ENCODE results near the gene TMEM140.
A peak's percentile ranks its signal among the peaks of the same experiment; 100 is the strongest.

TMEM140 gene

DNA sequence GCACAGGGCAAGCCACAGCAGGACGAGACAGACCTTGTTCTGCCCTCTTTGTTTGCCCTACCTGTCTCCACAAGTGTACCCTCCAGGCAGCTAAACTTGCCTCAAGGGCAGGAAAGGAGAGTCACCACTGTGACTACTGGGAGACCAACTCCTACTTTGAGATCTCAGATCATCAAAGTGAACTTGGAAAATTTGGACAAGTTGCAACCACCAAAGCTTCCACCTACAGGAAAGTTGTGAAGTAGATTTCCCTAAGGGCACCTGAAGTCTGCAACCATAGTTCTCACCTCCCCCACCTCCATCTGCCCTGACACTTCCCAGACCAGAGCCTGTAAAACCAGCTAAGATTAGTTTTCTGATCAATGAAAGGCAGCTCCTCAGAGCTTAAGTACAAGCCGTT is 66.0 kb downstream of the TMEM140 start:
- no peaks in the 10 kb centered on the region for H3K9me3 ChIP-seq (ENCODE audit: severe bottlenecking)
- TF ChIP-seq, protein P1, sequence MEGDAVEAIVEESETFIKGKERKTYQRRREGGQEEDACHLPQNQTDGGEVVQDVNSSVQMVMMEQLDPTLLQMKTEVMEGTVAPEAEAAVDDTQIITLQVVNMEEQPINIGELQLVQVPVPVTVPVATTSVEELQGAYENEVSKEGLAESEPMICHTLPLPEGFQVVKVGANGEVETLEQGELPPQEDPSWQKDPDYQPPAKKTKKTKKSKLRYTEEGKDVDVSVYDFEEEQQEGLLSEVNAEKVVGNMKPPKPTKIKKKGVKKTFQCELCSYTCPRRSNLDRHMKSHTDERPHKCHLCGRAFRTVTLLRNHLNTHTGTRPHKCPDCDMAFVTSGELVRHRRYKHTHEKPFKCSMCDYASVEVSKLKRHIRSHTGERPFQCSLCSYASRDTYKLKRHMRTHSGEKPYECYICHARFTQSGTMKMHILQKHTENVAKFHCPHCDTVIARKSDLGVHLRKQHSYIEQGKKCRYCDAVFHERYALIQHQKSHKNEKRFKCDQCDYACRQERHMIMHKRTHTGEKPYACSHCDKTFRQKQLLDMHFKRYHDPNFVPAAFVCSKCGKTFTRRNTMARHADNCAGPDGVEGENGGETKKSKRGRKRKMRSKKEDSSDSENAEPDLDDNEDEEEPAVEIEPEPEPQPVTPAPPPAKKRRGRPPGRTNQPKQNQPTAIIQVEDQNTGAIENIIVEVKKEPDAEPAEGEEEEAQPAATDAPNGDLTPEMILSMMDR (IDR thresholded peaks at IDR 0.05; ENCODE audit: low read depth, low read length): no peak
- H3K27ac ChIP-seq: peak overlapping the region; percentile 47
- no peak overlapping the region for H3K4me3 ChIP-seq (ENCODE audit: low read depth, low read length)
- no peaks in the 10 kb centered on the region; the same call in 1 of the 2 replicates for H3K36me3 ChIP-seq
- peak; percentile 63 for DNase-seq
- no peaks in the 10 kb centered on the region for H3K27me3 ChIP-seq (ENCODE audit: insufficient read depth, low read depth, severe bottlenecking)

DNA sequence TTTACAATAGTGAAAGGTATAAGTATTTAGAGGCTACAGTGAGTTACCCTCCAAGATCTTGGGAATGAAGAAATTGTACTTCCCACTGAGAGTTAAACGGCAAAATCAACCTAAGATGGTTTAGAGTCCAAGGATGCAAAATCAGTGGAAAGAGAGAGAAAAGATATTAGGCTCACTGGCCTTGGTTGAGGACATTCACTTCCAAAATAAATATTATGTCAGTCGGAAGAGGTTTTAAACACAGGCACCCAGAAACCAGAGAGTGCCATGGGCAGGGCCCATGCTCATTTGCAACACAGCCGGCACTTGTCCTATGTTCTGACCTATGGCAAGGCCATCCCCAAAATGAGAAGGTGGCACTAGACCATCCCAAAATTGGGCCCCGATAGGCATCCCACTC is 67.3 kb downstream of the TMEM140 start:
- Histone ChIP-seq H3K27ac (no peak overlapping the region), H3K27me3 (ENCODE audit: insufficient read depth, low read depth, severe bottlenecking) (no peaks in the 10 kb centered on the region), H3K9me3 (ENCODE audit: severe bottlenecking) (no peaks in the 10 kb centered on the region), H3K4me3 (ENCODE audit: low read depth, low read length) (no peak overlapping the region), H3K36me3 (no peaks in the 10 kb centered on the region; the same call in 1 of the 2 replicates)
- TF ChIP-seq, protein P1 (IDR thresholded peaks at IDR 0.05; ENCODE audit: low read depth, low read length): no peak
- DNase-seq: no peak

DNA sequence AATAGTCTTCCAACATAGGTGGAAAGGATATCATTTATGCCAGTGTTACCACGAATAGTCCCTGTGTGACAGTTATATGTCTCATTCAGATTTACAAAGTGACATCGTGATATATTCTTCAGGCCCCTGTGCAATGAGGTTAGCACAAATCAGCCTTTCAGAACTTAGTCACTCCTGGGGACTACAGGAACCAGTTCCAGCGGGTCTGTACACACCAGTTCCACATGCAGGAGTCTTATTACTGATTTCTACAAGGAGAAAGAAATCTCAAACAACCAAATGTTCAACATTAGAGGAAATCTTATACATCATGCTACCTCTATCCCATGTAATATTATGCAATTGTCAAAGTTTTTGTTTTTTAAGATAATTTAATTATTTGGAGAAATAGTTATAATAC is 67.8 kb downstream of the TMEM140 start:
- Histone ChIP-seq H3K36me3 (no peaks in the 10 kb centered on the region; the same call in 1 of the 2 replicates), H3K27ac (no peak overlapping the region), H3K4me3 (ENCODE audit: low read depth, low read length) (no peak overlapping the region), H3K9me3 (ENCODE audit: severe bottlenecking) (no peaks in the 10 kb centered on the region), H3K27me3 (ENCODE audit: insufficient read depth, low read depth, severe bottlenecking) (no peaks in the 10 kb centered on the region)
- DNase-seq: no peak
- TF ChIP-seq, protein P1 (IDR thresholded peaks at IDR 0.05; ENCODE audit: low read depth, low read length): no peak

All from WERI-Rb-1 (cell line).